ENCODE data around the gene DAP3. TPM values are rescaled to one million over a fixed set of nuclear protein-coding genes. Genes with fewer than 3 reads are reported as not detected.

Gene DAP3
- total and polyA plus RNA-seq, 2 of the 8 experiments (the other 6 are each of a cell fraction or from before 2014, with no cell fraction given), result 66.3 to 87.1 TPM

GRCh38 chr1:155706139-155706538, 17.2 kb downstream of the DAP3 start:
- Histone ChIP-seq H3K9me3 (ENCODE audit: insufficient read depth in 2 of 2, low read depth in 1 of 2, low read length in 1 of 2) (no peaks in the 10 kb centered on the region), H3K4me1 (replicated peaks in 1 of 4; ENCODE audit: control insufficient read depth in 3 of 4, insufficient read depth in 4 of 4, low read length in 3 of 4) (no peaks in the 10 kb centered on the region), H3K23ac (ENCODE audit: insufficient read length) (no peak overlapping the region), H4K5ac (ENCODE audit: insufficient read length, low read depth, low read length) (no peak overlapping the region), H2AFZ (ENCODE audit: low read length) (no peak overlapping the region), H3K56ac (replicated peaks; ENCODE audit: insufficient read length, low read depth, low read length) (no peak overlapping the region), H3K79me2 (ENCODE audit: control insufficient read depth in 1 of 2, insufficient read depth in 2 of 2, low read length in 2 of 2) (peaks cover 0 to 43% of the 10 kb centered on the region in 2 experiments; a peak in 2 of 4 replicates), H4K20me1 (replicated peaks in 1 of 2; ENCODE audit: control insufficient read depth in 1 of 2, insufficient read depth in 2 of 2, low read length in 2 of 2) (no peaks in the 10 kb centered on the region), H3K18ac (ENCODE audit: extremely low read depth, low read length) (no peak overlapping the region), H4K91ac (replicated peaks; ENCODE audit: insufficient read length, low read length) (no peak overlapping the region), H3K79me1 (ENCODE audit: low read depth, low read length) (peaks cover 2% of the 10 kb centered on the region), H3K9ac (replicated peaks in 1 of 4; ENCODE audit: extremely low read depth in 1 of 4, low read depth in 3 of 4, low read length in 3 of 4) (no peak overlapping the region), H2BK15ac (ENCODE audit: low read length) (no peak overlapping the region), H3K14ac (ENCODE audit: insufficient read length) (no peak overlapping the region), H4K8ac (ENCODE audit: extremely low read depth, insufficient read depth, low read length) (no peak overlapping the region), H2BK12ac (ENCODE audit: low read depth, low read length) (no peak overlapping the region), H2AK5ac (ENCODE audit: low read depth, low read length) (no peak overlapping the region), H3K27me3 (replicated peaks in 1 of 4; ENCODE audit: control insufficient read depth in 3 of 4, extremely low read depth in 1 of 4, insufficient read depth in 3 of 4, low read length in 3 of 4) (no peaks in the 10 kb centered on the region), H3K4me3 (ENCODE audit: extremely low read depth in 1 of 4, insufficient read depth in 2 of 4, low read depth in 3 of 4, low read length in 4 of 4) (no peak overlapping the region), H3K4ac (replicated peaks; ENCODE audit: insufficient read length, low read depth, low read length) (no peak overlapping the region), H3K27ac (ENCODE audit: low read depth, low read length) (no peak overlapping the region), H3K4me2 (ENCODE audit: insufficient read depth in 1 of 2, low read depth in 2 of 2, low read length in 2 of 2) (no peak overlapping the region), H2BK20ac (ENCODE audit: low read length) (no peak overlapping the region), H2BK120ac (replicated peaks; ENCODE audit: low read depth, low read length) (no peak overlapping the region), H2BK5ac (ENCODE audit: low read depth, low read length) (no peak overlapping the region), H3K36me3 (ENCODE audit: control insufficient read depth in 2 of 4, insufficient read depth in 4 of 4, low read length in 3 of 4) (peaks cover 0 to 3% (median 0%) of the 10 kb centered on the region in 4 experiments; a peak in 1 of 8 replicates), H3K23me2 (ENCODE audit: low read depth, low read length) (no peaks in the 10 kb centered on the region)
- FAIRE-seq, result no peak
- DNase-seq (ENCODE audit: low read depth in 1 of 2, low spot score in 2 of 2), result no peak
- POLR2A ChIA-PET (ENCODE audit: partially characterized antibody), result interaction anchor here (1.4 kb wide), 1 partner anchor 11 kb away, joined by 3 read pairs; no protein-coding TSS in a partner anchor
- WGBS, 2 experiments (ENCODE audit: extremely low coverage in 1 of 2, insufficient coverage in 1 of 2, insufficient read length in 1 of 2, insufficient replicate concordance in 2 of 2, low coverage in 1 of 2, low lambda C conversion rate in 2 of 2, missing lambda C conversion rate in 1 of 2), result 95% methylated on average over 5 of the region's 5 CpGs; no CpG with 5 or more reads in 1 of the 2 experiments
- CTCF ChIA-PET (ENCODE audit: partially characterized antibody), result interaction anchor here (1.3 kb wide), 1 partner anchor 25 kb away, joined by 3 read pairs; no protein-coding TSS in a partner anchor
- TF ChIP-seq TCF12 (IDR thresholded peaks at IDR 0.05; ENCODE audit: low read depth, low read length) (no peak), TBP (IDR thresholded peaks at IDR 0.05; ENCODE audit: low read depth, low read length) (no peak), NRF1 (IDR thresholded peaks at IDR 0.05; ENCODE audit: low read depth, low read length) (no peak)
